Measurements from ENCODE around the gene GJC3.
"Not testable (repeated sequence)": the region's sequence is repeated elsewhere in the genome, so short reads cannot be mapped to it uniquely, and the experiment has no call there.

The GJC3 gene

GRCh38 chr7:99928994-99929729 lies at the start of gene GJC3:
TSS of gene GJC3 (minus strand) at chr7:99929620. CDS start at chr7:99929620, 0 bp downstream.
- peak; percentile 61 to 79 for ATAC-seq

- no peak for ATAC-seq
Measured at GRCh38 chr7:99976626-99977025, 47.2 kb upstream of the GJC3 start.

GRCh38 chr7:99975782-99976521 lies 46.5 kb upstream of the GJC3 start, which contains the start of gene AZGP1:
TSS of gene AZGP1 (minus strand) at chr7:99976031. CDS start at chr7:99976020, 11 bp downstream.
- peak in 1 of 2 donors; percentile 15 for ATAC-seq

GRCh38 chr7:99974681-99975080 lies 45.3 kb upstream of the GJC3 start:
- no peak for ATAC-seq

GRCh38 chr7:99973817-99974216 lies 44.4 kb upstream of the GJC3 start:
- not testable (repeated sequence) for ATAC-seq

- no peak for ATAC-seq
Measured at GRCh38 chr7:99971242-99971641, 41.8 kb upstream of the GJC3 start.

- not testable (repeated sequence) for ATAC-seq
Measured at GRCh38 chr7:99969813-99970212, 40.4 kb upstream of the GJC3 start.

- ATAC-seq = no peak
Measured at GRCh38 chr7:99969298-99969697, 39.9 kb upstream of the GJC3 start.

GRCh38 chr7:99958564-99959227 lies 29.3 kb upstream of the GJC3 start:
- no peak for ATAC-seq

- ATAC-seq = no peak
Measured at GRCh38 chr7:99955247-99955646, 25.8 kb upstream of the GJC3 start.

- ATAC-seq = not testable (repeated sequence)
Measured at GRCh38 chr7:99954643-99955042, 25.2 kb upstream of the GJC3 start.

GRCh38 chr7:99953649-99954048 lies 24.2 kb upstream of the GJC3 start:
- peak in 1 of 2 donors; percentile 55 for ATAC-seq

- ATAC-seq = not testable (repeated sequence)
Measured at GRCh38 chr7:99952649-99953048, 23.2 kb upstream of the GJC3 start.

GRCh38 chr7:99950819-99951218 lies 21.4 kb upstream of the GJC3 start:
- not testable (repeated sequence) for ATAC-seq

- ATAC-seq = no peak
Measured at GRCh38 chr7:99949645-99950228, 20.3 kb upstream of the GJC3 start.

- ATAC-seq = no peak
Measured at GRCh38 chr7:99947608-99948007, 18.2 kb upstream of the GJC3 start.

- ATAC-seq = no peak
Measured at GRCh38 chr7:99944497-99945070, 15.2 kb upstream of the GJC3 start.

- no peak for ATAC-seq
Measured at GRCh38 chr7:99943641-99944496, 14.4 kb upstream of the GJC3 start.

GRCh38 chr7:99938296-99938695 lies 8.9 kb upstream of the GJC3 start:
- ATAC-seq = no peak

- not testable (repeated sequence) for ATAC-seq
Measured at GRCh38 chr7:99935009-99935408, 5.6 kb upstream of the GJC3 start.

GRCh38 chr7:99930376-99930775 lies 956 bp upstream of the GJC3 start:
- no peak for ATAC-seq

GRCh38 chr7:99929730-99930053 lies 272 bp upstream of the GJC3 start:
- no peak for ATAC-seq
